Ishikawa (cell line): ENCODE data around the gene GALNT11.

Experiments used
- CREB1 ChIP-seq: IDR thresholded peaks from 2 replicates; pipeline ENCODE4 v1.6.1; 2012; ENCODE audit warnings: low read depth
- TCF12 ChIP-seq: IDR thresholded peaks from 2 replicates; pipeline ENCODE4 v1.6.1; 2012; ENCODE audit warnings: low read depth

DNA sequence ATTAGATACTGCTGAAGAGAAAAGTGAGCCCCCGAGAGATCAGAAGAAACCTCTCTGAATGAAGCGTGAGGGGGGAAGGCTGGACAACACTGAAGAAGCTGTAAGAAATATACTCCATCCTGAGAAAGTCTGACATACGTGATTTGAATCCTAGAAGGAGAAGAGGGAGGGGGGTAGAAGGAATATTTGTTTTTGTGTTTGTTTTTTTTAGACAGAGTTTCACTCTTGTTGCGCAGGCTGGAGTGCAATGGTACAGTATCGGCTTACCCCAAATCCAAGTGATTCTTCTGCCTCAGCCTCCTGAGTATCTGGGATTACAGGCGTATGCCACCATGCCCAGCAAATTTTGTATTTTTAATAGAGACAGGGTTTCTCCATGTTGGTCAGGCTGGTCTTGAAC is 52.6 kb downstream of the GALNT11 start:
- no peak for TF ChIP-seq CREB1
- TF ChIP-seq TCF12 = no peak
